PC-3 (cell line): ENCODE data around the gene RBSN.

ENCODE experiments used
- CTCF ChIP-seq: fragments of 300-600 bp; sonication (generic); conservative IDR thresholded peaks from 2 replicates; pipeline ENCODE4 v1.5.1; 2017; ENCODE audit warnings: antibody characterized with exemption, low read depth, mild to moderate bottlenecking, low read length
- EZH2 ChIP-seq: fragments of 300-600 bp; sonication (generic); IDR thresholded peaks from one replicate; pipeline ENCODE4 v1.6.1; 2017; ENCODE audit warnings: antibody characterized with exemption, mild to moderate bottlenecking, low read length; ENCODE audit not compliant: unreplicated experiment

DNA sequence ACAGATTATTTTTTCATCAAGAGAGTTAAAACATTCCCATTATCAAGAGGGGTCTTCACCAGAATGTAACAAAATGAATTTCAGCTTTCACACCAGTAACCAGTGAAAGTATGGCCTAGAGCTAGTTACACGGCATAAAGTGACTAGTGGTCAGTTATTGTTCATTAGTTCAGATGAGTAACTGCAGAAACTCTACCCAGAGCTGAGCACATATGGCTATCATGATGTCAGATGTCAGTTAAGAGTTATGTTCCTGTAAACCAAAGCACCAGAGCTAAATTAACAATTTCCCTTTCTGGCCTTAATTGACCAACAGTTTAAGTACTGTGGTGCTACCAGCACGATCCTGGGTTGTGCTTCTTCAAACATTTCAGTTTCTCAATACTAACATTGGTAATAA, 27.2 kb downstream of the RBSN start:
- TF ChIP-seq CTCF: no peak
- no peak for TF ChIP-seq EZH2
